NCI-H69 (cell line): ENCODE results near the gene IL31.
"Not testable (repeated sequence)": the region's sequence is repeated elsewhere in the genome, so short reads cannot be mapped to it uniquely, and the experiment has no call there.

Experiments
- DNase-seq: peaks from one replicate; lab custom pipeline; 2025; lab: John Stamatoyannopoulos, UW

The IL31 gene

DNA sequence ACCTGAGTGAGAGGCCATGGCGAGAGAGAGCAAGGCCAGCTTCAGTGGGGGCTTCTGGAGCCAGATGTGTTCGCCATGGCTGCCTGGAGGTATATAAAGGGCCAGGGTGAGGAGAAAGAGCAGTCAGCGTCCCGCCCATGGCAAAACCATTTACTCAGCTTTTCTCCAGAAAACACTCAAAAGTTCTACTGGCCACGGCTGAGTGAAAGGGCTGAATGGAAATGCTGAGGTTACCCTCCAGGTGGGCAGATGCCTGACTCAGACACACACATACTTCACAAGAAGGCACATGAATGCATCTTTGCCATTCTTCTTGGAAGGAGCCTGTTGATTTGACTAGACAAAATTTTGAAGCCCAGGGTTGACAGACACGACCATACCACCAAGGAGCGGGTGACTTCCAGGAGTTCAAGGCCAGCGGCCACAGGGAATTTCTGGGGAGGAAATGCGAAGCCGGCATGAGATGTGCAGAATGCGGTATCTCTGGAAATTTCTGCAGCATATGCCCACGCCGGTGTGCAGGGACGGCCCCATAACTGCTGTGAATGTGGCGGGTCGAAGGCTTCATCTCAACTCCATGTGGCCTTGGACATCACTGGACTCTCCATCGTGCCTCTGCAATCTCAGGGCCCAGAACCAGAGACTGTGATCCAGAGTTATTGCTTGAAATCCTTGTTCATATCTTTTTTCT lies at the start of gene IL31:
IL31 (minus strand) TSS at position 67 of the 691 bp plus-strand sequence; CDS start at position 18, 49 bp downstream.
- peak; percentile 40 for DNase-seq

DNA sequence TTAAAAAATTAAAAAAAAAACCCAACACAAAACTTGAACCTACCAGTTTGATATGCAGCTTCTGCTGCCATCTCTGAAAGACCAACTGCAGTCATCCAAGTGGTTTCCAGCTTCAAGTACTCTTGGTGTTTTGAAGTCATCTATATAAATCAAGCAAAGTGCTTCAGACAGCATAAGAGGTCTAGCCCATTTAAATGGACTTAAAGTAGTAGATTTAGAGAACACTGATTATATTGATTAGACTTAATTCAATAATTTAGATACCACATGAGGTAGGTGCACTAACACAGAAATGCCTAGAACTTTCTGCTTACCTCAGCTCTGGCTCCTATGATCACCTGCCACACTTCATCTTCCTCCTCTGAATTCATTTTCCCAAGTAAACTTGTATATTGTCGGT lies 42.4 kb upstream of the IL31 start:
- no peak for DNase-seq

DNA sequence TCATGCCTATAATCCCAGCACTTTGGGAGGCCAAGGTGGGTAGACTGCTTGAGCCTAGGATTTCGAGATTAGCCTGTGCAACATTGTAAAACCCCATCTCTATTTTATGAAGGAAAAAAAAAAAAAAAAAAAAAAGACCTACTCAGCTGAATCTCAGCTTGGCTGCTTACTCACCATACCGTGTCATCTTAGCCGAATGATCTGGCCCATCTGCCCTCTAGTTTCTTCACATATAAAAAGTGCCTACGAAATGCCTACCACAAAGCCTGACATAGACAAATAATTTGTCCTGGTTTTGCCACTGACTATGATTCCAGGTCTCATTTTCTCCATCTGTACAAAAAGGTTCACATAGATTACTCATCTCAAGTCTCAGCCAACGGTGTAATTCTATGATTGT lies 41.8 kb upstream of the IL31 start:
- no peak for DNase-seq

DNA sequence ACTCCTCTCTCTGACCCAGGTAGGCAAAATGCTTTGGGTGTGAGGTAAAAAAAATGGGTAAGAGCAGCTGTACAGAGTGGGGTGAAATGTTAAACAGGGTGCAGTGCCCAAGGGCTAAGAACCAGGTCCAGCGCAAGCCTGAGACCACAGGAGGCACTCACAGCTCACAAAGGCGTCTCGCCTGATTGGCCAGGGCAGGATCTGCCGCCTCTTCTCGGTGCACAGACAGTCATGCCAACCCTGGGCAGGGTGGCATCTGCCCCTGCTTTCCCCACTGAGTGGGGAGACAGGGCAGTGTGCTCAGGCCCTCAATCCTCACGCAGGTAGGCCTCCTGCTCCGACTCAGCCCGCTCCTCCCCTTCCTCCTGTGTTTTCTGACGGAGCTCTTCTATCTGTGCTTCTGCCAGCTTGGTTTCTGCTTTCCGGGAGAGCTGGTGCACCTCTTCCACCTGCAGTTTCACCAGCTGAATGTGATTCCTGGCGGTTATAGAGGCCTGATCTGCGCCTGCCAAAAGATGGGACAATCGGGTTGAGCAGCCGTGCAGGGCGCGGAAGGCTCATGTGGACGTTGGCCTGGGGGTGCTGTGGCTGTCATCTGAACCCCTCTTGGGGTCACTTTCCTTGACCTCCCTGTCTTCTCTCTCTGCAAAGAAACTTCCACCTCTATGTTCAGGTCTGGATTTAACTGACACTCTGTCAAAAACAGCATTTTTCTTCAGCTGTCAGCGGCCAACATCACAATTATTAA lies 34.2 kb upstream of the IL31 start:
- DNase-seq = no peak

DNA sequence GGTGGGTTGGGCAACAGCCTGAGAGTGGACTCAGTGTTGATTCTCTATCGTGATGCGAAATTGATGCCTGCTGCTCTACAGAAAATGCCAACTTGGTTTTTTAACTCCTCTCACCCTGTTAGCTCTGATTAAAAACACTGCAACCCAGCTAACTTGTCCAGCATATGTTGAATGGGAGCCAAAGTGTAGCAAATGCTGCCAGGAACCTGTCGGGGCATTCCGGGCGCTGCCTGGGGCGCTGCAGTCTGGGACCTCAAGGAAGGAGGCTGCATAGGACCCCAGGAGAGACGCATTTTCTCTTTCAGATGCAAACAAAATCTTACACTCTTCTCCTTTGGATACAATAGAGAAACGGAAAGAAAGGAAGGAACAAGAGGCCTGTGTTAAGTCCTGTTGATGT lies 33.4 kb upstream of the IL31 start:
- no peak for DNase-seq

DNA sequence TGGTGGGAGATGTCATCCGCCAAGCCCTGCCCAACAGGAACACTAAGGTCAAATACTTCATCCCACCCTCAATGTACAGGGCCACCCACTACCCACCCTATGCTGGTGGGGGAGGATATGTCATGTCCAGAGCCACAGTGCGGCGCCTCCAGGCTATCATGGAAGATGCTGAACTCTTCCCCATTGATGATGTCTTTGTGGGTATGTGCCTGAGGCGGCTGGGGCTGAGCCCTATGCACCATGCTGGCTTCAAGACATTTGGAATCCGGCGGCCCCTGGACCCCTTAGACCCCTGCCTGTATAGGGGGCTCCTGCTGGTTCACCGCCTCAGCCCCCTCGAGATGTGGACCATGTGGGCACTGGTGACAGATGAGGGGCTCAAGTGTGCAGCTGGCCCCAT lies 33.0 kb upstream of the IL31 start:
- no peak for DNase-seq

DNA sequence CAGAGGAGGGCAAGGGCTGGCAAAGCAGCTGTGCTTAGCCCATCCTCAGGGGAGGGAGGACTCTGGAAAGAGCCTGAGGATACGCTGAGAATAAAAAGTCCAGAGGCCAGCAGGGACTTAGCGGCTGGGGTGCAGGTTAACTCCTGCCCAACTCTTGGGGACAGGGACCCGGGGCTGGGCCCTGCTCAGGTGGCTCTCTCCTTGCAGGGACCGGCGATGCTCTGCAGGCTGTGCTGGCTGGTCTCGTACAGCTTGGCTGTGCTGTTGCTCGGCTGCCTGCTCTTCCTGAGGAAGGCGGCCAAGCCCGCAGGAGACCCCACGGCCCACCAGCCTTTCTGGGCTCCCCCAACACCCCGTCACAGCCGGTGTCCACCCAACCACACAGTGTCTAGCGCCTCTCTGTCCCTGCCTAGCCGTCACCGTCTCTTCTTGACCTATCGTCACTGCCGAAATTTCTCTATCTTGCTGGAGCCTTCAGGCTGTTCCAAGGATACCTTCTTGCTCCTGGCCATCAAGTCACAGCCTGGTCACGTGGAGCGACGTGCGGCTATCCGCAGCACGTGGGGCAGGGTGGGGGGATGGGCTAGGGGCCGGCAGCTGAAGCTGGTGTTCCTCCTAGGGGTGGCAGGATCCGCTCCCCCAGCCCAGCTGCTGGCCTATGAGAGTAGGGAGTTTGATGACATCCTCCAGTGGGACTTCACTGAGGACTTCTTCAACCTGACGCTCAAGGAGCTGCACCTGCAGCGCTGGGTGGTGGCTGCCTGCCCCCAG lies 32.3 kb upstream of the IL31 start:
- DNase-seq = no peak

DNA sequence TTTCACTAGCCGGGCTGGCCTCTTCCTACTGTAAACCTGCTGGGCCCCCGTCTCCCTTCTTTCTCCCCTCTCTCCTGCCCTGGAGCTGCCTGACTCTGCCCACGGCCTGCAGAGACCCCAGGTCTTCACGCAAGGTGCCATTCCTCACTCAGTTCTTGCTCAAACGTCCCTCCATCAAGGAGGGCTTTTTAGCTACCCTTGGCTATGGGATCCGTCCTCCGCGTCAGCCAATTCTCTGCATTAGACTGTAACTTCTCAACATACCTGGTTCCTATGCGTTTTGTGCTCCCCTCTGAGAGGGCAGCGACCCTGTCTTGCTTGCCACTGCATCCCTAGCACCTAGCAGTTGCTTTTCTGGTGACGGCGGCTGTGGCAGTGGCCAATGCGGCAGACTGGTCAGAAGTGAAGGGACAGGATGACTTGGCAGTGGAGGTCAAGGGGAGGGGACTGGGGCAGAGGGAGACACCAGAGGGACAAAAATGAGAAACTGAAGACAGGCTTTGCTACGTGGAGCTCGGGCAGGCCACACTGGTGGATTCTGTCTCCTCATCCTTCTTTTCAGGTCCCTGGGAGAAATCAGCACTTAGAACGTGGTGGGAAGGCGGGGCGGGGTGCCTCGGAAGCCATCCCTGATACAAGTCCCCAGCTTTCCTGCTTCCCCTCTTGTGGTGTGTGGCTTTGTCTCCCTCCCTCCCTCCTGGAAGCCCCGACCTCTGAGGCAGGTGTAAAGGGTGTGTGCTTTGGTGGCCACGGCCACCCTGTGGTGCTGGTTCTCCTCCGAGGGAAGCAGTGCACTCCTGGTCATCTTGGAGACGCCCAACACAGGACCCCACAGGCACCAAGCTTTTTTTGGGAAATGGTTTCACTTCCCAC lies 31.3 kb upstream of the IL31 start:
- no peak for DNase-seq

DNA sequence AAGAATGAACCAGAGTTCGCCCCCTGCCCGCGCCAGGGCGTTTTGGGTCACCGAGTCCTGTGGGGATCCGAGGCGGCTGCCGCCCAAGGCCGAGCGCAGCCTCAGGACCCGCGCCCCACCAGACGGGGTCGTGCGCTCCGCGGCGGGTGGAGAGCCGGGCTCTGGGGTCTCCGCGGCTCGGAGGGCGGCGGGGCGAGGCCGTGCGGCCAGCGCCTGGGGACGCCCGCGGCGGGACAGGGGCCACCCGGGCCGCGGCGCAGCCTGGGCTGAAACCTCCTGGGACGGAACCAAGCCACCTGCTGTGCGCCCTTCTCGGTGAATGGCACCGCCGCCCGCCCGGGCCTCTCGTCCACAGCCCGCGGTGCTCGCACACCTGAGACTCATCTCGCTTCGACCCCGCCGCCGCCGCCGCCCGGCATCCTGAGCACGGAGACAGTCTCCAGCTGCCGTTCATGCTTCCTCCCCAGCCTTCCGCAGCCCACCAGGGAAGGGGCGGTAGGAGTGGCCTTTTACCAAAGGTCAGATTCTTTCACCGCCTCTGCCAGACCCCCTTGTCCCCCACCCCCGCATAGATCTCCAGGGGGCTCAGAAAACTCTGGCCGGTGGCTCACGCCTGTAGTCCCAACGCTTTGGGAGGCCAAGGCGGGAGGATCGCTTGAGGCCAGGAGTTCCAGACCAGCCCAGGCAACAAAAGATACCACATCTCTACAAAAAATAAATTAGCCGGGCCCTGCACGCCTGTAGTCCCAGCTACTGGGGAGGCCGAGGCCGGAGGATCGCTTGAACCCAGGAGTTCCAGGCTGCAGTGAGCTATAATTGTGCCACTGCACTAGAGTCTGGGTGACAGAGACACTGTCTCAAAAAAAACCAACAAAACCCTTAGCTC lies 30.4 kb upstream of the IL31 start:
- peak; percentile 50 for DNase-seq

DNA sequence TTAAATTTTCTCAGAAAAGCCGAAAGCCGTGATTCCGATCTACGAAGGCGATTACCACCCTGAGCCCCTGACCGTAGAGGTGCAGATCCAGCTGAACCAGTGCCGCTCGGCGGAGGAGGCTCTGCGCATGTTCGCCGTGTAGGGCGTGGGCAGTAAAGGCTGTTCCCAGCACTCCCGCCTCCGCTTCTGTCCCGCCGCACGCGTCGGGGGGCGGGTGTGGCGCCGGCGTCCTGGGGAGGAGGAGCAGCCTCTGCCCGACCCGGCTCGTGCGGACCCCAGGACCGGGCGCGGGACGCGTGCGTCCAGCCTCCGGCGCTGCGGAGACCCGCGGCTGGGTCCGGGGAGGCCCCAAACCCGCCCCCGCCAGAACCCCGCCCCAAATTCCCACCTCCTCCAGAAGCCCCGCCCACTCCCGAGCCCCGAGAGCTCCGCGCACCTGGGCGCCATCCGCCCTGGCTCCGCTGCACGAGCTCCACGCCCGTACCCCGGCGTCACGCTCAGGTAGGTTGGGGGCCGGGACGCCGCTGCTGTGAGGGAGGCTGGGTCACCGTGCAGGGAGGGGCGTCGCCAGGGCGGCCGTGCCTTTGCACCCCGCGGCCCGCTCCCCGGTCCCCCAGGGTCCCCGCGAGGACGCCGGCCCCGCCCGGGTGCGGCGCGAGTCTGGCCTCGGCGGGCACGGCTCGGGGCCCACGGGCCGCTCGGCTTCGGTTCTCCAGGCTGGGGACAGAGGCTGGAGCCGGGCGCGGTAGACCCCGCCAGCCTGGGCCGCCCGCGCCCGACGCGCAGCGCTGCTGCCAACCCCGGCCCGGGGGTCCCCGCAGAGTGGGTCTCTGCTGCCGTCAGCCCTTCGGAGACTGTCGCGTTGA lies 29.5 kb upstream of the IL31 start, which contains the start of gene B3GNT4:
B3GNT4 (plus strand) TSS at position 409 of the 866 bp plus-strand sequence. CDS start 910 bp downstream, outside the sequence.
- DNase-seq = peak; percentile 94

DNA sequence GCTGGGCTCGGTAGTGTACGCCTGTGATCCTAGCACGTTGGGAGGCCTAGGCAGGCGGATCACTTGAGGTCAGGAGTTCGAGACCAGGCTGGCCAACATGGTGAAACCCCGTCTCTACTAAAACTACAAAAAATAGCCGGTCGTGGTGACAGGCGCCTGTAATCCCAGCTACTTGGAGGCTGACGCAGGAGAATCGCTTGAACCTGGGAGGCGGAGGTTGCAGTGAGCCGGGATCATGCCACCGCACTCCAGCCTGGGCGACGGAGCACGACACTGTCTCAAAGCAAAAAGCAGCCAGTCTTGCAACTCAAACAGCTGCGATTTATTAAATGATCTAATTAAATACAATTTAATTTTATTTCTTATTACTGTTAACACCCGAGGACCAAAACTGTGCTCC lies 28.8 kb upstream of the IL31 start:
- DNase-seq = not testable (repeated sequence)

DNA sequence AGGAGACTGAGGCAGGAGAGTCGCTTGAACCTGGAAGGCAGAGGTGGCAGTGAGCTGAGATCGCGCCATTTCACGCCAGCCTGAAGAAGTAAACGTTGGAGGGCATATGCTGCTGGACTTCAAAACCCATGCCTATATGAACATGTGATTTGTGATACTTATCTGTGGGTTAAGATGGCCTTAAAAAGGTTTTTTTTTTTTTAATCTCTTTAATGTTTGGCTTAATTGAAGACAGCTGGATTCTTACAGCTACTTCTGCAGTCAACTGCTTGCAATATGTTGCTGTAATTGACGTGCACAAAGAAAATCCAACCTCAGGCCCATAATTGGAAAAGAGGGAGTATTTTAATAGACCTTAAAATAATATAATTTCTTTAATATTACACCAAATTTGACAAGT lies 28.0 kb upstream of the IL31 start:
- DNase-seq = no peak

DNA sequence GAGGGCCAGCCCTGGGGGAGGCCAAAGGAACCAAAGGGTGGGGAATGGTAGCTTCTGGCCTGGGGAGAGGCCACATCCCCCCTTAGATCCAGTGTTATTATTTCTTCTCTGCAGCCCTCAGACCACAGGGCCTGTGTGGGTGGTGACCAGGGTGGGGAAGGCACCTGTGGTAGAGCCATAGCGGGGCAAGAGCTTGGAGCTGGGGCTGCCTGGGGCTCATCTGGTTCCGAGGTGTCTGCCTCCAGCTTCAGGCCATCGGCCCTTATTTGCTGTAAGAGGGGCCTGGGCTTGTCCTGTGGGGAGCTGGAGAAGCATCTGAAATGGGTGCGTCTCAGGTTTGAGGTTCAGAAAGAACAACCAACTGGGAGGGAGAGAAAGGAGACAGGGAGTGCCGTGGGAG lies 27.4 kb upstream of the IL31 start:
- no peak for DNase-seq

DNA sequence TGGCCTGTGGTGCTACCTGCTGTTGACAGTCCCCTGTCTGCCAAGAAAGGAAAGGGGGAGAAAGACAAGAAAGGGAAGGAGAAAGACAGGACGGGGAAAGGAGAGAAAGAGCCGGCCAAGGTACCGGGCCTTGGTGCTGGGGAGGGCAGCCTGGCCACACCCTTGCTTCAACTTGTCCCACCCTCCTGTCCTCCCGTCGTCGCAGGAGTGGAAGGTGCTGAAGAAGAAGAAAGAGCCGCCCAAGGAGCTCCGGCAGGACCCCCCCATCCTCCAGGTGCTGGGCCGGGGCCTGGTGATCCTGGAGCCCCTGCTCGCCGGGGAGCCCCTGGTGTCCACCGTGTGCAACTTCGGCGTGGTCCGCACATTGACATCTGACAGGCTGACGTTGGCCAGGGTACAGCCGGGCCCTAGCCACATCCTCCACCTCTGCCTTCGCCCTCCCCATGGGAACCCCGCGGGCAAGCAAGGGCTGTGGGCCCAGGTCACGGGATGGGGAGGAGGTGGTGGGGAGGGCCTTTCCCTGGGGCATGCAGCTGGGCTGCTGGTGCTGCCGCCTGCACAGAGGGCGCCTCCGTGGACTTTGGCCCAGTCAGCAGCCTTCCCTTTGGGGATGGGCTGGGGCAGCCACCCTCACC lies 26.6 kb upstream of the IL31 start:
- no peak for DNase-seq

DNA sequence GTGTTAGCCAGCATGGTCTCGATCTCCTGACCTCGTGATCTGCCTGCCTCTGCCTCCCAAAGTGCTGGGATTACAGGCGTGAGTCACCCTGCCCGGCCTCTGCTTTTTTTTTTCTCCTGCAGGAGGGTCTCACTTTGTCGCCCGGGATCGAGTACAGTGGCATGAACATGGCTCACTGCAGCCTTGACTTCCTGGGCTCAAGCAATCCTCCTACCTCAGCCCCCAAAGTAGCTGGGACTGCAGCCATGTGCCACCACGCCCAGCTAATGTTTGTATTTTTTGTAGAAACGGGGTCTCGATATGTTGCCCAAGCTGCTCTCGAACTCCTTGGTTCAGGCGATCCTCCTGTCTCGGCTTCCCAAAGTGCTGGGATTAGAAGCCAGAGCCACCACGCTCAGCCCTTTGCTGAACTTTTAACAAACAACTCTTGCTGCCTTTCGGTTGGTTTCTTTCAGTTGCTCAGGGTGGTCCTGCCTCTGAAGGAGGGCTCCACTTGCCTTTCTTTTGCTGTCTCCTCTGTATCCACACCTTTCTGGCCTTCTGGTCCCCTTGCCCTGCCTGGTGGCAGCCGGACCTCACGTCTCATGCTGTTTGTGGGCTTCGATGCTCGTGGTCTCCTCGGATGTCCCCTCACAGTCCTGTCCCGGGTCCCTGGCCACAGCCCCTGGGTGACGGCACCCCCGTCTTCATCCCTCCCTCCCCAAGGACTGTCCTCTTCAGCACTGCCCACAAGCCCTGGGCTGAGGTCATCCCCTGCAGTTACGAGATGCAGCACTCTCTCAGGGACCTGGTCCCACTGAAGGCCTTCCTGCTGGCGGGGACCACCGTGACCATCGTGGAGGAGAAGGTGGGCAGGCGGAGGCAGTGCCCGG lies 25.7 kb upstream of the IL31 start:
- DNase-seq = no peak

DNA sequence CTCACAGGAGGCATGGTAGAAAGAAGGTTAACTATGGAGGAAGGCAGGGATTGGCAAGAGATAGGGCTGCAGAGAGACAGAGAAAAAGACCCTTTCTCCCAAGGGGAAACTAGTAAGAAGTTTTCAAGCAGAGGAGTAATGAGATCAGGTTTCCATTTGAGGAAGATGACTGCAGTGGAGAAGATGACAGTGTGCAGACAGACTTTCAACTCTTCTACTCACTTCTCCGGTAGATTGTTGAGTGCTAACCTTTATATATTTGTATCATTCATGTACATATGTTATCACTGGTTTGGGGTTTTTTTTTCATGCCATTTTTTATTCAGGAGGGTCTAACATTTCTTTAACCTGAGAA lies 23.6 kb upstream of the IL31 start:
- no peak for DNase-seq

DNA sequence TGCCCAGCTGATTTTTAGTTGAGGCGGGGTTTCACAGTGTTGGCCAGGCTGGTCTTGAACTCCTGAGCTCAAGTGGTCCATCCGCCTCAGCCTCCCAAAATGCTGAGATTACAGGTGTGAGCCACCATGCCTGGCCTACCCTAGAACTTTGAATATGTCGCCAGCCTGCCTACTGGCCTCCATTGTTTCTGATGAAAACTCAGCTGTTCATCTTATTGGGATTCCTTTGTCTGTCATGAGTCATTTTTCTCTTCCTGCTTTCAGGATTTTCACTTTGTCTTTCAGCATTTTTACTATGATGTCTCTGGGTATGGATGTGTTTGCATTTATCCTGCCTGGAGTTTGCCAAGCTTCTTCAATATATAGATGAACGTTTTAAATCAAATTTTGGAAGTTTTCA lies 21.4 kb upstream of the IL31 start:
- DNase-seq = no peak

DNA sequence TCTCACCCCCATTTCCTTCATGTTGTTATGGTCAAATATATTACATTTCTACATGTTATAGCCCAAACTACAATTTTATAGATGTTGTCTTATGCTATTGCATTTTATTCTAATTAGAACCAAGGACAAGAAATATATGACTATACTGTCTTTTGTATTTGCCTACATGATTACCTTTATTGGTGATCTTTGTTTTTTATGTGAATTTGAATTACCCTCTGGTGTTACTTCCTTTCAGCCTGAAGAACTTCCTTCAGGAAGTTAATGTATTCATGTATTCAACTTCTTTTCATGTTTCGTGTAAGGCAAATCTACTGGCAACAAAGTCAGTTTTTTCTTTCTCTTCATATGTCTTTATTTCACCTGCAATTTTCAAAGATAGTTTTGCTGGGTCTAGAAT lies 20.8 kb upstream of the IL31 start:
- no peak for DNase-seq
